Trophoblast cell (in vitro differentiated cells and primary cell): ENCODE measurements around the gene SRPK2.

Experiments used
- DNase-seq, 2 donors: peaks; one replicate each; pipeline ENCODE4 v3.0.0-alpha.2; 2016
- H2AFZ ChIP-seq: 2 replicates; pipeline ENCODE4 v1.6.1; 2013; ENCODE audit warnings: low read length, moderate library complexity, mild to moderate bottlenecking; ENCODE audit not compliant: insufficient read depth, poor library complexity
- H2AK5ac ChIP-seq: 2 replicates; pipeline ENCODE4 v1.6.1; 2013; ENCODE audit warnings: mild to moderate bottlenecking, low read length
- H2BK120ac ChIP-seq: 2 replicates; pipeline ENCODE4 v1.6.1; 2013; ENCODE audit warnings: low read length, mild to moderate bottlenecking, moderate library complexity; ENCODE audit not compliant: insufficient read depth, poor library complexity
- H2BK12ac ChIP-seq: 2 replicates; pipeline ENCODE4 v1.6.1; 2013; ENCODE audit warnings: mild to moderate bottlenecking, low read length, moderate library complexity
- H2BK5ac ChIP-seq: 2 replicates; pipeline ENCODE4 v1.6.1; 2013; ENCODE audit warnings: low read length, low read depth, moderate library complexity, mild to moderate bottlenecking; ENCODE audit not compliant: poor library complexity
- H3K14ac ChIP-seq: 2 replicates; pipeline ENCODE4 v1.6.1; 2013; ENCODE audit warnings: mild to moderate bottlenecking, low read length
- H3K18ac ChIP-seq: 2 replicates; pipeline ENCODE4 v1.6.1; 2013; ENCODE audit warnings: mild to moderate bottlenecking, low read length
- H3K23ac ChIP-seq: 2 replicates; pipeline ENCODE4 v1.6.1; 2013; ENCODE audit warnings: low read length
- H3K27ac ChIP-seq: 2 replicates; pipeline ENCODE4 v1.5.1; 2013; ENCODE audit warnings: low read depth, mild to moderate bottlenecking, inconsistent platforms, low read length, moderate library complexity
- H3K27me3 ChIP-seq: 2 replicates; pipeline ENCODE4 v1.6.1; 2013; ENCODE audit warnings: inconsistent platforms, mild to moderate bottlenecking, low read length, moderate library complexity; ENCODE audit not compliant: insufficient read depth
- H3K36me3 ChIP-seq, 2 experiments: 1 replicate in 1 of 2; 2 replicates in 1 of 2; pipeline ENCODE4 v1.6.1; 2013; ENCODE audit warnings: low read length in 2 of 2, mild to moderate bottlenecking in 2 of 2, moderate library complexity in 1 of 2; ENCODE audit not compliant: insufficient read depth in 2 of 2, control insufficient read depth in 1 of 2
- H3K4ac ChIP-seq: 2 replicates; pipeline ENCODE4 v1.6.1; 2013; ENCODE audit warnings: low read depth, mild to moderate bottlenecking, low read length, moderate library complexity
- H3K4me1 ChIP-seq, 2 experiments: 1 replicate in 1 of 2; 2 replicates in 1 of 2; pipeline ENCODE4 v1.6.1; 2013; ENCODE audit warnings: low read length in 2 of 2, mild to moderate bottlenecking in 2 of 2, moderate library complexity in 1 of 2; ENCODE audit not compliant: insufficient read depth in 2 of 2, control insufficient read depth in 1 of 2
- H3K4me2 ChIP-seq: 2 replicates; pipeline ENCODE4 v1.6.1; 2013; ENCODE audit warnings: inconsistent platforms, mild to moderate bottlenecking, low read length, moderate library complexity
- H3K4me3 ChIP-seq: 2 replicates; pipeline ENCODE4 v1.5.1; 2013; ENCODE audit warnings: mild to moderate bottlenecking, low read depth, low read length, inconsistent platforms
- H3K79me1 ChIP-seq: one replicate; pipeline ENCODE4 v1.6.1; 2013; ENCODE audit warnings: low read length
- H3K79me2 ChIP-seq: 2 replicates; pipeline ENCODE4 v1.6.1; 2013; ENCODE audit warnings: low read length, mild to moderate bottlenecking; ENCODE audit not compliant: control insufficient read depth, insufficient read depth, poor library complexity
- H3K9ac ChIP-seq: 2 replicates; pipeline ENCODE4 v1.6.1; 2013; ENCODE audit warnings: mild to moderate bottlenecking, low read length
- H3K9me3 ChIP-seq: 2 replicates; pipeline ENCODE4 v1.6.1; 2013; ENCODE audit warnings: low read depth, mild to moderate bottlenecking, control low read depth, inconsistent platforms, low read length; ENCODE audit not compliant: insufficient read depth
- H4K12ac ChIP-seq: 2 replicates; pipeline ENCODE4 v1.6.1; 2013; ENCODE audit warnings: low read depth, mild to moderate bottlenecking, low read length, moderate library complexity
- H4K8ac ChIP-seq: 2 replicates; pipeline ENCODE4 v1.6.1; 2013; ENCODE audit warnings: low read depth, mild to moderate bottlenecking, low read length, moderate library complexity
- H4K91ac ChIP-seq: one replicate; pipeline ENCODE4 v1.6.1; 2013; ENCODE audit warnings: low read depth, mild to moderate bottlenecking, low read length, moderate library complexity
- WGBS: extraction: QIAGEN DNeasy Blood & Tissue Kit; methylation state at CpG from one replicate; pipeline ENCODE4 v1.1.7; 2013; ENCODE audit warnings: missing lambda C conversion rate; ENCODE audit not compliant: insufficient read length, insufficient coverage; ENCODE audit errors: extremely low coverage; 5-methylcytosine and 5-hydroxymethylcytosine counted together

Gene SRPK2

DNA sequence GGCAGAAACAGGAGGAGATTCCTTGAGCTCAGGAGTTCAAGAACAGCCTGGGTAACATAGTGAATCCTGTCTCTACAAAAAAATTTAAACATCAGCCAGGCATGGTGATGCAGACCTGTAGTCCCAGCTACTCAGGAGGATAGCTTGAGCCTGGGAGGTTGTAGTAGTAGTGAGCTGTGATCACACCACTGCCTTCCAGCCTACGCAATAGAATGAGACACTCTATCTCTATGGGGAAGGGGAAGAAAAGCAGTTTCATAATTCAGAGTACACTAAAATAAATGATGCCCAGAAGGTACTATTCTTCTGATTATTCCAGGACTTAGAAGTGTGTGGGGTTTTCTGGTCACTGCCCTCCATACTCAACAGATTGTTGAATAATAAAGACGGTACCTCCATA is 197.4 kb downstream of the SRPK2 start:
- no peaks in the 10 kb centered on the region for H3K79me2 ChIP-seq
- H2BK5ac ChIP-seq, result no peak overlapping the region
- no peak overlapping the region for H2BK12ac ChIP-seq
- H3K4me3 ChIP-seq, result no peak overlapping the region
- H3K9ac ChIP-seq, result no peak overlapping the region
- no peaks in the 10 kb centered on the region for H3K36me3 ChIP-seq
- no peak overlapping the region for H4K91ac ChIP-seq
- no peak for DNase-seq
- no peak overlapping the region for H4K12ac ChIP-seq
- no peak overlapping the region for H3K4ac ChIP-seq
- H3K4me2 ChIP-seq, result no peak overlapping the region
- H3K4me1 ChIP-seq, result no peaks in the 10 kb centered on the region
- H2BK120ac ChIP-seq, result no peak overlapping the region
- no peak overlapping the region for H3K23ac ChIP-seq
- no peak overlapping the region for H3K27ac ChIP-seq
- H2AFZ ChIP-seq, result no peak overlapping the region
- no peaks in the 10 kb centered on the region for H3K79me1 ChIP-seq
- H2AK5ac ChIP-seq, result no peak overlapping the region
- no peaks in the 10 kb centered on the region for H3K27me3 ChIP-seq
- WGBS, result no CpG with 5 or more reads among the region's 2 CpGs
- no peaks in the 10 kb centered on the region for H3K9me3 ChIP-seq
- H3K18ac ChIP-seq, result no peak overlapping the region
- no peak overlapping the region for H4K8ac ChIP-seq
- H3K14ac ChIP-seq, result no peak overlapping the region

DNA sequence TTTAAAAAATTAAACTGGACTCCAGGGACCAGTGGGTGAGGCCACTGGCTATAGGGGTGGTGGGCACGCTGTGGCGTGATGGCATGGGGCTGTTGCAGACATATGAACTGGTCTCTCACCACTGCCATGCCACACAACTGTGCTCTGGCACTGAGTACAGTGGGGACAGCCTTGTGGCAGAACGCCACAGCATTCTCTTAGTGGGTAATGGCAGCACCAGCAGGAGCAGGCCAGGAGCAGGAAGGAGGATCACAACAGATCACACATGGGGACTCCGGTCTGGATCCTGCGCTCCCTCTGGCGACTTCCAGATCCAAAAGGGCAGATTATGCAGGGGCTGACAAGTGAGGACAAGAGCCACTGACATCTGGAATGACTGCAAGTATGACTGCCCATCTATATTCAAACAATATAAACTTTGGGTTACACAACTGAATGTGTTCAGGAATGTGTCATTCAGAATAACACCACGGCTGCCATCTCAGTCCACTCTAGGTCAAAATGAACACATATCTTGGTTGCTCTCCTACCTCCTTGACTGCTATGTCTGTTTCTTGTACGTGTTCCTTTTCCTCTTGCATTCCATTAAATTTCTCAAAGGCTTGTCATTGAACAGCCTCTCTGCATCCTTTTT is 198.7 kb downstream of the SRPK2 start:
- H3K4me1 ChIP-seq, result no peaks in the 10 kb centered on the region
- H3K4me2 ChIP-seq, result no peak overlapping the region
- no peak overlapping the region for H3K18ac ChIP-seq
- no peak for DNase-seq
- no peak overlapping the region for H3K14ac ChIP-seq
- no peak overlapping the region for H2BK5ac ChIP-seq
- H3K9me3 ChIP-seq, result no peaks in the 10 kb centered on the region
- H3K4ac ChIP-seq, result no peak overlapping the region
- no peak overlapping the region for H2BK120ac ChIP-seq
- peak overlapping the region; percentile 8 for H4K12ac ChIP-seq
- no peaks in the 10 kb centered on the region for H3K36me3 ChIP-seq
- no peak overlapping the region for H2AK5ac ChIP-seq
- no CpG with 5 or more reads among the region's 8 CpGs for WGBS
- no peak overlapping the region for H3K9ac ChIP-seq
- no peak overlapping the region for H3K27ac ChIP-seq
- no peaks in the 10 kb centered on the region for H3K79me1 ChIP-seq
- no peak overlapping the region for H4K91ac ChIP-seq
- H2AFZ ChIP-seq, result no peak overlapping the region
- no peak overlapping the region for H3K4me3 ChIP-seq
- no peaks in the 10 kb centered on the region for H3K27me3 ChIP-seq
- no peak overlapping the region for H4K8ac ChIP-seq
- no peak overlapping the region for H3K23ac ChIP-seq
- H2BK12ac ChIP-seq, result no peak overlapping the region
- no peaks in the 10 kb centered on the region for H3K79me2 ChIP-seq

DNA sequence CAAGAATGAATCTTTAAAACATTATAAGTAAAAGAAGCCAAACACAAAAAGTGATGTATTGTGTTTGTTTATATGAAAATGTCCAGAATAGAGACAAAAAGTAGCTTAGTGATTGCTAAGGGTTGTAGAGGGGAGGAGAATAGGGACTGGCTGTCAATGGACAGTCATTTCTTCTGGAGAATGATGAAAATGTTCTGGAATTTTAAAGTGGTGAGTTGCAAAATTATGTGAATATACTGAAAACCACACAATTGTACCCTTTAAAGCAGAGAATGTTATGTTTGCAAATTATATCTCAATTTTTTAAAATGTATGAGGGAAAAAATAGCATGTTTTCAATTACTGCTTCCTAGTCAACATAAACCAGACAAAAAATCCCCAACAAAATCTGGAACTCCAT is 200.5 kb downstream of the SRPK2 start:
- no peak overlapping the region for H3K18ac ChIP-seq
- H3K79me2 ChIP-seq, result no peaks in the 10 kb centered on the region
- H2BK5ac ChIP-seq, result no peak overlapping the region
- H4K91ac ChIP-seq, result no peak overlapping the region
- H3K14ac ChIP-seq, result no peak overlapping the region
- no peak overlapping the region for H3K4ac ChIP-seq
- DNase-seq, result no peak
- H3K4me2 ChIP-seq, result no peak overlapping the region
- no peaks in the 10 kb centered on the region for H3K27me3 ChIP-seq
- no peak overlapping the region for H4K8ac ChIP-seq
- no peak overlapping the region for H3K27ac ChIP-seq
- H3K23ac ChIP-seq, result no peak overlapping the region
- no peak overlapping the region for H2BK120ac ChIP-seq
- H3K9me3 ChIP-seq, result no peaks in the 10 kb centered on the region
- H2AK5ac ChIP-seq, result no peak overlapping the region
- H3K4me1 ChIP-seq, result no peaks in the 10 kb centered on the region
- no peaks in the 10 kb centered on the region for H3K79me1 ChIP-seq
- no peak overlapping the region for H2AFZ ChIP-seq
- H3K4me3 ChIP-seq, result no peak overlapping the region
- H2BK12ac ChIP-seq, result no peak overlapping the region
- H3K9ac ChIP-seq, result no peak overlapping the region
- H3K36me3 ChIP-seq, result no peaks in the 10 kb centered on the region
- no peak overlapping the region for H4K12ac ChIP-seq

DNA sequence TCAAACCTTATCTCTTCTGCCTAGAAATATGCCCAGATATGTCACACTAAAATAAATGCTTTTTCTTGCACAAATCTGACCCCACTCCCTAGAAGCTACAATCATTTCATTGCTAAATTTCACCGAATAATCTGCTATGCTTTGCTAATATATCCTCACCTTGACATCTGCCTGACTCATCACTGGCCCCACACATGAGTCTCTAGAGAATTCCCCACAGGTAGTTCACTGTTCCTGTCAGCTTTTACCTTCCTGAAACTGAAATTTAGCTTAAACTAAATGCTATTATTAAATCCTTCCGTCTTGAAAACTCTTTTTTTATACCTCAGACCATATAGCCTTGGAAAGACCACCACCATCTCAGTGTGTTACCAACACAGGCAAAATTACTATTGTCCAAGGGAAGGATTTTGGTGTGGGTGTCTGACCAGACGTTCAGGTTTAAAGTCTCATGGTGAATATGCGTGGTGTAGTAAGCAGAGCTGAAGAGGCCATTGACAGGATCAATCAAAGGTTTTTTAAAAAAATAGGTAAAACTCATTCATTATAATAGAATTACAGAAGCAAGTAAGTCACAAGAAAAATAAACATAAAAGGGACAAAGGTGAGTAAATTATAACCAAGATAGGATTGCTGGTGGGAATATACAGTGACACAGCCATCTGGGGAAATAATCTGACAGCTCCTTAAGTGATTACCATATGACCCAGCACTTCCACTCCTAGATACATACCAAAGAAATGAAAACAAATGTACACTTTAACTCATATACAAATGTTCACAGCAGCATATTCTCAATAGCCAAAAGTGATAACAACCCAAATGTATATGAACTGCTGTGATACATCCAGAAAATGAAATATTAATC is 201.2 kb downstream of the SRPK2 start:
- Histone ChIP-seq H2BK120ac (no peak overlapping the region), H3K27me3 (no peaks in the 10 kb centered on the region), H4K8ac (no peak overlapping the region), H3K14ac (no peak overlapping the region), H3K4me3 (no peak overlapping the region), H3K23ac (no peak overlapping the region), H3K18ac (no peak overlapping the region), H2AFZ (no peak overlapping the region), H3K79me2 (no peaks in the 10 kb centered on the region), H3K9ac (no peak overlapping the region), H3K36me3 (no peaks in the 10 kb centered on the region), H3K4me1 (no peaks in the 10 kb centered on the region), H2AK5ac (no peak overlapping the region), H3K79me1 (no peaks in the 10 kb centered on the region), H4K12ac (no peak overlapping the region), H3K4me2 (no peak overlapping the region), H2BK12ac (no peak overlapping the region), H3K4ac (no peak overlapping the region), H4K91ac (no peak overlapping the region), H3K9me3 (no peaks in the 10 kb centered on the region), H3K27ac (no peak overlapping the region), H2BK5ac (no peak overlapping the region)
- WGBS, result no CpG with 5 or more reads among the region's 4 CpGs
- DNase-seq, result no peak
